ENCODE measurements around the gene PCSK6.
"Not testable (repeated sequence)": the region's sequence is repeated elsewhere in the genome, so short reads cannot be mapped to it uniquely, and the experiment has no call there.

The PCSK6 gene

GRCh38 chr15:101303408-101303807, 186.1 kb downstream of the PCSK6 start:
- no peak for FAIRE-seq

- no peak for FAIRE-seq
Measured at GRCh38 chr15:101296418-101297405, 192.8 kb downstream of the PCSK6 start.

GRCh38 chr15:101295607-101296161, 193.8 kb downstream of the PCSK6 start:
- no peak for FAIRE-seq

- no peak for FAIRE-seq
Measured at GRCh38 chr15:101294731-101295606, 194.5 kb downstream of the PCSK6 start, which contains the start of gene SNRPA1. SNRPA1 (minus strand) TSS chr15:101295248; CDS start chr15:101295178, 70 bp downstream.

GRCh38 chr15:101293122-101293521, 196.4 kb downstream of the PCSK6 start:
- FAIRE-seq = no peak

GRCh38 chr15:101288905-101289513, 200.5 kb downstream of the PCSK6 start:
- no peak for FAIRE-seq

- not testable (repeated sequence) for FAIRE-seq
Measured at GRCh38 chr15:101287342-101287741, 202.2 kb downstream of the PCSK6 start.

GRCh38 chr15:101286471-101287114, 202.9 kb downstream of the PCSK6 start:
- no peak for FAIRE-seq

- FAIRE-seq = no peak
Measured at GRCh38 chr15:101283931-101284330, 205.6 kb downstream of the PCSK6 start.

- no peak for FAIRE-seq
Measured at GRCh38 chr15:101280007-101280406, 209.5 kb downstream of the PCSK6 start.

GRCh38 chr15:101277943-101278564, 211.5 kb downstream of the PCSK6 start:
- FAIRE-seq = no peak

- no peak for FAIRE-seq
Measured at GRCh38 chr15:101277038-101277822, 212.3 kb downstream of the PCSK6 start, which contains the start of gene SELENOS. SELENOS (minus strand) TSS chr15:101277485; CDS start chr15:101277417, 68 bp downstream.

GRCh38 chr15:101276501-101277037, 212.9 kb downstream of the PCSK6 start:
- FAIRE-seq = no peak

GRCh38 chr15:101275018-101275417, 214.5 kb downstream of the PCSK6 start:
- FAIRE-seq = no peak

- no peak for FAIRE-seq
Measured at GRCh38 chr15:101273534-101273933, 216.0 kb downstream of the PCSK6 start.

- no peak for FAIRE-seq
Measured at GRCh38 chr15:101272584-101272983, 216.9 kb downstream of the PCSK6 start.

- no peak for FAIRE-seq
Measured at GRCh38 chr15:101269479-101270223, 219.9 kb downstream of the PCSK6 start.

GRCh38 chr15:101267320-101268104, 222.0 kb downstream of the PCSK6 start:
- no peak for FAIRE-seq

GRCh38 chr15:101266787-101267186, 222.7 kb downstream of the PCSK6 start:
- FAIRE-seq = no peak
